ENCODE measurements around the gene KAZN. TPM values are rescaled to one million over a fixed set of nuclear protein-coding genes. Genes with fewer than 3 reads are reported as not detected.

KAZN gene
- polyA plus RNA-seq, 1 of the 3 experiments (the other 2 are of a cell fraction) = 6.8 TPM

- no peak for DNase-seq
- no peak overlapping the region for H3K4me3 ChIP-seq (ENCODE audit: low read depth in 2 of 2, low read length in 1 of 2)
- H3K4me1 ChIP-seq (ENCODE audit: control insufficient read depth in 1 of 2, insufficient read depth in 2 of 2, low read depth in 1 of 2, low read length in 1 of 2) = peaks cover 0 to 5% of the 10 kb centered on the region in 2 experiments; a peak in 1 of 4 replicates
- no peaks in the 10 kb centered on the region for H3K9me3 ChIP-seq
- POLR2A ChIA-PET = no interaction called here
- H4K20me1 ChIP-seq (ENCODE audit: insufficient read depth) = no peaks in the 10 kb centered on the region
- WGBS (ENCODE audit: low lambda C conversion rate) = 56% methylated on average over 7 of the region's 9 CpGs
- CTCF ChIA-PET = interaction anchor here (1.0 to 3.1 kb wide), 4 partner anchors 8 to 176 kb away, joined by 3 to 12 read pairs (median 4); no protein-coding TSS in a partner anchor
- no peak overlapping the region for H3K27ac ChIP-seq (ENCODE audit: low read depth in 2 of 2, low read length in 1 of 2)
- no peaks in the 10 kb centered on the region for H3F3A ChIP-seq (replicated peaks; ENCODE audit: insufficient read depth)
- TF ChIP-seq EP300 (IDR thresholded peaks at IDR 0.05; ENCODE audit: borderline replicate concordance in 1 of 2, low read depth in 1 of 2, low read length in 1 of 2) (no peak), USF1 (IDR thresholded peaks at IDR 0.05; ENCODE audit: borderline replicate concordance, low read depth) (no peak), TEAD4 (IDR thresholded peaks at IDR 0.05; ENCODE audit: borderline replicate concordance, insufficient read depth) (no peak), USF2 (IDR thresholded peaks at IDR 0.05; ENCODE audit: borderline replicate concordance, low read depth, low read length) (no peak), MAX (IDR thresholded peaks at IDR 0.05; ENCODE audit: low read depth) (no peak), CHD2 (IDR thresholded peaks at IDR 0.05; ENCODE audit: low read length, partially characterized antibody) (no peak), ELF1 (IDR thresholded peaks at IDR 0.05) (no peak), YY1 (IDR thresholded peaks at IDR 0.05; ENCODE audit: low read depth) (no peak), JUND (IDR thresholded peaks at IDR 0.05) (no peak), FOXM1 (IDR thresholded peaks at IDR 0.05; ENCODE audit: low read depth) (no peak), TAF1 (IDR thresholded peaks at IDR 0.05; ENCODE audit: borderline replicate concordance, low read depth, low read length) (no peak), FOXJ3 (CRISPR knock-in tag; IDR thresholded peaks at IDR 0.05) (no peak), RXRA (IDR thresholded peaks at IDR 0.05; ENCODE audit: borderline replicate concordance, low read depth) (no peak), GABPA (IDR thresholded peaks at IDR 0.05; ENCODE audit: low read depth) (no peak)
- no peaks in the 10 kb centered on the region for H3K9me2 ChIP-seq
- H3K79me2 ChIP-seq (ENCODE audit: insufficient read depth) = no peaks in the 10 kb centered on the region
- H3K9ac ChIP-seq = no peak overlapping the region
- H2AFZ ChIP-seq (ENCODE audit: low read depth) = no peak overlapping the region
- H3K27me3 ChIP-seq (ENCODE audit: insufficient read depth) = no peaks in the 10 kb centered on the region
- H3K36me3 ChIP-seq (replicated peaks in 1 of 2; ENCODE audit: control insufficient read depth in 1 of 2, insufficient read depth in 2 of 2, low read length in 1 of 2) = no peaks in the 10 kb centered on the region
- no peak overlapping the region for H3K4me2 ChIP-seq
Measured at GRCh38 chr1:14851760-14852159, 253.3 kb downstream of the KAZN start.

- H3F3A ChIP-seq (replicated peaks; ENCODE audit: insufficient read depth) = no peaks in the 10 kb centered on the region
- no peak overlapping the region for H3K4me3 ChIP-seq (ENCODE audit: low read depth in 2 of 2, low read length in 1 of 2)
- CTCF ChIA-PET = interaction anchor here (1.0 to 3.1 kb wide), 3 partner anchors 9 to 24 kb away, joined by 3 to 12 read pairs (median 3); no protein-coding TSS in a partner anchor
- H3K9me3 ChIP-seq = no peaks in the 10 kb centered on the region
- H3K9ac ChIP-seq = no peak overlapping the region
- no peak overlapping the region for H3K4me2 ChIP-seq
- H3K27me3 ChIP-seq (ENCODE audit: insufficient read depth) = no peaks in the 10 kb centered on the region
- H3K9me2 ChIP-seq = no peaks in the 10 kb centered on the region
- no peak for DNase-seq
- WGBS (ENCODE audit: low lambda C conversion rate) = 64% methylated on average over 9 of the region's 9 CpGs
- no peak overlapping the region for H2AFZ ChIP-seq (ENCODE audit: low read depth)
- H4K20me1 ChIP-seq (ENCODE audit: insufficient read depth) = no peaks in the 10 kb centered on the region
- H3K4me1 ChIP-seq (ENCODE audit: control insufficient read depth in 1 of 2, insufficient read depth in 2 of 2, low read depth in 1 of 2, low read length in 1 of 2) = peaks cover 0 to 5% of the 10 kb centered on the region in 2 experiments; a peak in 1 of 4 replicates
- TF ChIP-seq ZBTB33 (IDR thresholded peaks at IDR 0.05; ENCODE audit: borderline replicate concordance, low read depth) (no peak), ELF1 (IDR thresholded peaks at IDR 0.05) (no peak), EZH2phosphoT487 (IDR thresholded peaks at IDR 0.05; ENCODE audit: borderline replicate concordance, low read depth) (no peak), IRF3 (IDR thresholded peaks at IDR 0.05; ENCODE audit: low read depth, low read length) (no peak), RXRA (IDR thresholded peaks at IDR 0.05; ENCODE audit: borderline replicate concordance, low read depth) (no peak), RCOR1 (IDR thresholded peaks at IDR 0.05; ENCODE audit: low read length) (no peak)
- H3K27ac ChIP-seq (ENCODE audit: low read depth in 2 of 2, low read length in 1 of 2) = no peak overlapping the region
- H3K79me2 ChIP-seq (ENCODE audit: insufficient read depth) = no peaks in the 10 kb centered on the region
- POLR2A ChIA-PET = no interaction called here
- H3K36me3 ChIP-seq (replicated peaks in 1 of 2; ENCODE audit: control insufficient read depth in 1 of 2, insufficient read depth in 2 of 2, low read length in 1 of 2) = no peaks in the 10 kb centered on the region
Measured at GRCh38 chr1:14852291-14852690, 253.8 kb downstream of the KAZN start.
